WTC11 (cell line): ENCODE data around the gene HEYL.

Experiments
- ELF4 ChIP-seq: sonication (generic); formaldehyde crosslinking; IDR thresholded peaks from 2 replicates; pipeline ENCODE4 v1.8.1; 2022; ENCODE audit warnings: low read depth, mild to moderate bottlenecking, moderate library complexity, missing genetic modification reagents
- JUN ChIP-seq: sonication (generic); formaldehyde crosslinking; IDR thresholded peaks from 2 replicates; pipeline ENCODE4 v1.8.0; 2023; ENCODE audit warnings: mild to moderate bottlenecking, missing genetic modification reagents
- PRRX2 ChIP-seq: fragments of 250-450 bp; sonication (Bioruptor Pico); IDR thresholded peaks from 2 replicates; pipeline ENCODE4 v1.8.0; 2021; ENCODE audit warnings: mild to moderate bottlenecking
- TF ChIP-seq, protein P1 (sequence below): fragments of 200-600 bp; IDR thresholded peaks from 2 replicates; pipeline ENCODE4 v1.8.0; 2022; ENCODE audit warnings: antibody characterized with exemption
- TF ChIP-seq, protein P2 (sequence below): sonication (generic); formaldehyde crosslinking; IDR thresholded peaks from 2 replicates; pipeline ENCODE4 v1.8.0; 2022; ENCODE audit warnings: mild to moderate bottlenecking, missing genetic modification reagents

DNA sequence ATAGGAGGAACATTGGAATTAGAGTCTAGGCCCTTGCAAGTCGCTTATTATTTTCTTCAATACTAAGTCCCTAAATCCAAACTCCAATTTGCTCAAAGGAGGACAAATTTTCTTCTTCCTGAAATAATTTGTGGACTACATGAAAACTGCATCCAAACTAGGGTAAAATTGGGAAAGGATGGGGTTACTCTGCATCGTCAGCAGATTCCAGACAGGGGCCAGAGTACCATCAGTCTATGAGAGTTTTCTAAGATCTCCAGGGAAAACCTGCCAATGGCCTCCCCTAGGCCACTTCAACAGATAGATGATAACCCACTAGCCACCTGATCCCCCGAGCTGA is 508 bp downstream of the HEYL start:
- TF ChIP-seq ELF4 (CRISPR knock-in tag) (no peak), PRRX2 (no peak), JUN (no peak)
- TF ChIP-seq, protein P1, sequence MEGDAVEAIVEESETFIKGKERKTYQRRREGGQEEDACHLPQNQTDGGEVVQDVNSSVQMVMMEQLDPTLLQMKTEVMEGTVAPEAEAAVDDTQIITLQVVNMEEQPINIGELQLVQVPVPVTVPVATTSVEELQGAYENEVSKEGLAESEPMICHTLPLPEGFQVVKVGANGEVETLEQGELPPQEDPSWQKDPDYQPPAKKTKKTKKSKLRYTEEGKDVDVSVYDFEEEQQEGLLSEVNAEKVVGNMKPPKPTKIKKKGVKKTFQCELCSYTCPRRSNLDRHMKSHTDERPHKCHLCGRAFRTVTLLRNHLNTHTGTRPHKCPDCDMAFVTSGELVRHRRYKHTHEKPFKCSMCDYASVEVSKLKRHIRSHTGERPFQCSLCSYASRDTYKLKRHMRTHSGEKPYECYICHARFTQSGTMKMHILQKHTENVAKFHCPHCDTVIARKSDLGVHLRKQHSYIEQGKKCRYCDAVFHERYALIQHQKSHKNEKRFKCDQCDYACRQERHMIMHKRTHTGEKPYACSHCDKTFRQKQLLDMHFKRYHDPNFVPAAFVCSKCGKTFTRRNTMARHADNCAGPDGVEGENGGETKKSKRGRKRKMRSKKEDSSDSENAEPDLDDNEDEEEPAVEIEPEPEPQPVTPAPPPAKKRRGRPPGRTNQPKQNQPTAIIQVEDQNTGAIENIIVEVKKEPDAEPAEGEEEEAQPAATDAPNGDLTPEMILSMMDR = no peak
- TF ChIP-seq, protein P2, sequence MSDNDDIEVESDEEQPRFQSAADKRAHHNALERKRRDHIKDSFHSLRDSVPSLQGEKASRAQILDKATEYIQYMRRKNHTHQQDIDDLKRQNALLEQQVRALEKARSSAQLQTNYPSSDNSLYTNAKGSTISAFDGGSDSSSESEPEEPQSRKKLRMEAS = no peak
